ENCODE data around the gene NBPF9. TPM values are rescaled to one million over a fixed set of nuclear protein-coding genes. Genes with fewer than 3 reads are reported as not detected.
"Not testable (repeated sequence)": the region's sequence is repeated elsewhere in the genome, so short reads cannot be mapped to it uniquely, and the experiment has no call there.

The NBPF9 gene
- polyA plus RNA-seq, 1 donor from 2014 or later, result 7.7 TPM

- not testable (repeated sequence) for H3K4me1 Mint-ChIP-seq, H3K4me3 Mint-ChIP-seq, H3K27ac Mint-ChIP-seq, H3K27me3 Mint-ChIP-seq, H3K9me3 Mint-ChIP-seq, H3K36me3 Mint-ChIP-seq
Measured at GRCh38 chr1:149033916-149034315, 69.4 kb downstream of the NBPF9 start.

DNA sequence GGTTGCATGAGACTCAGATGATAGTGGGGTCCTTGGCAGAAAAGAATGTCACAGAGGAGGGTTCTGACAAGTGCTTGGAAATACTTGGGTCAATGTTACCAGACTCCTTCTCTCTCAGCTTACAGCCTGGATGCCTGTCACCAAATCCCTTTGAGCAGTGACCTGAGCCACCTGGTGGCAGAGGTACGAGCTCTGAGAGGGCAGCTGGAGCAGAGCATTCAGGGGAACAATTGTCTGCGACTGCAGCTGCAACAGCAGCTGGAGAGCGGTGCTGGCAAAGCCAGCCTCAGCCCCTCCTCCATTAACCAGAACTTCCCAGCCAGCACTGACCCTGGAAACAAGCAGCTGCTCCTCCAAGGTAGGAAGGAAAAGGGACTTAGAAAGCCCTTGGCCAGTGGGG lies 79.0 kb downstream of the NBPF9 start:
- H3K36me3 Mint-ChIP-seq, H3K27ac Mint-ChIP-seq, H3K9me3 Mint-ChIP-seq, H3K4me1 Mint-ChIP-seq, H3K4me3 Mint-ChIP-seq, H3K27me3 Mint-ChIP-seq: not testable (repeated sequence)

- H3K27me3 Mint-ChIP-seq, H3K4me1 Mint-ChIP-seq, H3K36me3 Mint-ChIP-seq, H3K9me3 Mint-ChIP-seq, H3K4me3 Mint-ChIP-seq, H3K27ac Mint-ChIP-seq: not testable (repeated sequence)
Measured at GRCh38 chr1:149018577-149018976, 84.8 kb downstream of the NBPF9 start.

DNA sequence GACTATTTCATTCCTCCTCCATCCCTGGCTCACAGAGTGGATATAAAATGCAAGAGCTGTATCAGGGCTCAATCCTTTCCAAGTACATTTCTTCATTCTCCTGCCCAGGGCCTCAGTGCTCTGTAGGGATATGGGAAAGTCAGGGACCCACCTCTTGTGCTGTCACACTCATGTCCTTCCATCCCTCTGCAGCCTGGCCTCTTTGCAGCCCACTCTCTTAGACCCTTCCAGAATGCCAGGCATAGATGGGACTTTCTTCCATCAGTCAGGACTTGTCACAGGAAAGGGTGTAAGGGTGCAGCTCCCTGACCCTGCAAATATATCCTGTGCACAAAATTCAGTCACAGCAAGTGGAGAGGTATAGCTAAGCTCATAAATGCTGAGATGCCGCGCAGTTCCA lies 86.7 kb downstream of the NBPF9 start:
- not testable (repeated sequence) for H3K36me3 Mint-ChIP-seq, H3K27ac Mint-ChIP-seq, H3K4me1 Mint-ChIP-seq, H3K9me3 Mint-ChIP-seq, H3K4me3 Mint-ChIP-seq, H3K27me3 Mint-ChIP-seq

- H3K27me3 Mint-ChIP-seq, H3K9me3 Mint-ChIP-seq, H3K36me3 Mint-ChIP-seq, H3K4me3 Mint-ChIP-seq, H3K27ac Mint-ChIP-seq, H3K4me1 Mint-ChIP-seq: not testable (repeated sequence)
Measured at GRCh38 chr1:149015522-149015921, 87.8 kb downstream of the NBPF9 start.

GRCh38 chr1:149013513-149013912 lies 89.8 kb downstream of the NBPF9 start:
- not testable (repeated sequence) for H3K27ac Mint-ChIP-seq, H3K4me1 Mint-ChIP-seq, H3K36me3 Mint-ChIP-seq, H3K9me3 Mint-ChIP-seq, H3K4me3 Mint-ChIP-seq, H3K27me3 Mint-ChIP-seq

- not testable (repeated sequence) for H3K4me3 Mint-ChIP-seq, H3K27ac Mint-ChIP-seq, H3K27me3 Mint-ChIP-seq, H3K36me3 Mint-ChIP-seq, H3K9me3 Mint-ChIP-seq, H3K4me1 Mint-ChIP-seq
Measured at GRCh38 chr1:149012599-149012998, 90.8 kb downstream of the NBPF9 start.

- peak overlapping the region in 1 of 3 donors; percentile 57 for H3K27ac Mint-ChIP-seq
- H3K9me3 Mint-ChIP-seq, H3K4me3 Mint-ChIP-seq, H3K4me1 Mint-ChIP-seq, H3K36me3 Mint-ChIP-seq, H3K27me3 Mint-ChIP-seq: not testable (repeated sequence)
Measured at GRCh38 chr1:149009761-149010160, 93.6 kb downstream of the NBPF9 start.

DNA sequence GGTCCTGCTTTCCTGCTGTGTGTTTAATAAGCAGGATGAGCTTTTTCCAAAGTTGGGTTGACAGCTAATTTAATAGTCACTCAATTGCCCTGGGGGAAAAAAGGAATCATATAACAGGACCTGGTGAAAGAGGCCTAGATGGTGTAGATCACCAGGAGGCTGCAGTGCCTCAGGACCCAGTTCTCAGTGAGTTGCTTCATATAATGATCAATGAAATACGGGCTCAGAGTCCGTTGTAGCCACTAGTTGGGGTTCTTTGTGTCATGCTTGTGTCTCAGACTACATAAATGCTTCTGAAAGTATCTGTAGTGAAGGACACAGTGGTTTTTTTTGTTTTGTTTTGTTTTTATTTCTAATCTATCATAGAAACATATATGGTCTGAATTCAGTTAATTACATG lies 94.6 kb downstream of the NBPF9 start:
- not testable (repeated sequence) for H3K4me1 Mint-ChIP-seq, H3K4me3 Mint-ChIP-seq, H3K36me3 Mint-ChIP-seq, H3K27me3 Mint-ChIP-seq, H3K9me3 Mint-ChIP-seq, H3K27ac Mint-ChIP-seq

- not testable (repeated sequence) for H3K9me3 Mint-ChIP-seq, H3K36me3 Mint-ChIP-seq
Measured at GRCh38 chr1:149008326-149008725, 95.0 kb downstream of the NBPF9 start.

More at GRCh38 chr1:149008326-149008725, 95.0 kb downstream of the NBPF9 start:
- H3K4me1 Mint-ChIP-seq, H3K27ac Mint-ChIP-seq, H3K4me3 Mint-ChIP-seq, H3K27me3 Mint-ChIP-seq: not testable (repeated sequence)

Data from IgD-negative memory B cell (primary cell).